Measurements from ENCODE around the gene CSRNP3. TPM values are rescaled to one million over a fixed set of nuclear protein-coding genes. Genes with fewer than 3 reads are reported as not detected.

CSRNP3 gene
- total RNA-seq, 1 experiment from 2014 or later = not detected

GRCh38 chr2:165647409-165647808, 177.9 kb downstream of the CSRNP3 start:
- ChIA-PET POLR2A (no interaction called here), CTCF (interaction anchor here (0.6 kb wide), 1 partner anchor 597 kb away, joined by 3 read pairs; no protein-coding TSS in a partner anchor)
- no peak for ATAC-seq
- BruUV-seq (replicated peaks) = no TSS peak
- no peaks in the 10 kb centered on the region for H3K36me3 ChIP-seq (ENCODE audit: control insufficient read depth, insufficient read depth, low read length)
- H3K27me3 ChIP-seq (ENCODE audit: control insufficient read depth, insufficient read depth, low read length) = no peaks in the 10 kb centered on the region
- TF ChIP-seq POLR2AphosphoS5 (IDR thresholded peaks at IDR 0.05; ENCODE audit: low read depth, low read length) = no peak
- no peak for TF ChIP-seq TCF7L2 (IDR thresholded peaks at IDR 0.05; ENCODE audit: low read depth, low read length)
- no peak for TF ChIP-seq CTCF (IDR thresholded peaks at IDR 0.05)
- TF ChIP-seq REST (IDR thresholded peaks at IDR 0.05; ENCODE audit: insufficient read depth in 1 of 2, low read depth in 2 of 2, low read length in 1 of 2) = no peak
- TF ChIP-seq SIN3A (IDR thresholded peaks at IDR 0.05; ENCODE audit: borderline replicate concordance, insufficient read depth, low read depth, low read length) = no peak
- no peak overlapping the region for H3K4me3 ChIP-seq (ENCODE audit: low read depth in 2 of 2, low read length in 2 of 2)
- H3K9me3 ChIP-seq (ENCODE audit: control insufficient read depth, insufficient read depth, low read depth, low read length) = no peaks in the 10 kb centered on the region
- H3K27ac ChIP-seq (ENCODE audit: low read length) = no peak overlapping the region
- intact Hi-C loops (cut with micrococcal nuclease; ENCODE audit: unreplicated experiment) (no loop called here), in situ Hi-C loops (cut with HindIII; ENCODE audit: low pct_unique_long_range_greater_than_20kb, low sequenced_read_pairs) (no loop called here)
- no peak for DNase-seq (ENCODE audit: low read depth, low spot score)
- no peaks in the 10 kb centered on the region for H3K4me1 ChIP-seq (ENCODE audit: control insufficient read depth, insufficient read depth, low read length)

- intact Hi-C loops (cut with micrococcal nuclease; ENCODE audit: unreplicated experiment) = no loop called here
- Histone ChIP-seq H3K4me1 (ENCODE audit: control insufficient read depth, insufficient read depth, low read length) (no peaks in the 10 kb centered on the region), H3K36me3 (ENCODE audit: control insufficient read depth, insufficient read depth, low read length) (no peaks in the 10 kb centered on the region), H3K9me3 (ENCODE audit: control insufficient read depth, insufficient read depth, low read depth, low read length) (no peaks in the 10 kb centered on the region), H3K27me3 (ENCODE audit: control insufficient read depth, insufficient read depth, low read length) (no peaks in the 10 kb centered on the region), H3K27ac (ENCODE audit: low read length) (no peak overlapping the region), H3K4me3 (ENCODE audit: low read depth in 2 of 2, low read length in 2 of 2) (no peak overlapping the region)
- no peak for DNase-seq (ENCODE audit: low read depth, low spot score)
- ATAC-seq = no peak
- TF ChIP-seq REST (IDR thresholded peaks at IDR 0.05; ENCODE audit: insufficient read depth in 1 of 2, low read depth in 2 of 2, low read length in 1 of 2) (no peak), TCF7L2 (IDR thresholded peaks at IDR 0.05; ENCODE audit: low read depth, low read length) (no peak), SIN3A (IDR thresholded peaks at IDR 0.05; ENCODE audit: borderline replicate concordance, insufficient read depth, low read depth, low read length) (no peak), POLR2AphosphoS5 (IDR thresholded peaks at IDR 0.05; ENCODE audit: low read depth, low read length) (no peak), CTCF (IDR thresholded peaks at IDR 0.05) (no peak)
- ChIA-PET CTCF (no interaction called here), POLR2A (no interaction called here)
- in situ Hi-C loops (cut with HindIII; ENCODE audit: low pct_unique_long_range_greater_than_20kb, low sequenced_read_pairs) = no loop called here
- no TSS peak for BruUV-seq (replicated peaks)
Observed at GRCh38 chr2:165648801-165649200, 179.3 kb downstream of the CSRNP3 start.

All from Panc1 (cell line).